NCI-H69 (cell line): ENCODE data around the gene FBXO42.

ENCODE experiments used
- DNase-seq: peaks from one replicate; lab custom pipeline; 2025; lab: John Stamatoyannopoulos, UW

Gene FBXO42

GRCh38 chr1:16351994-16352841 lies at the start of gene FBXO42:
FBXO42 (minus strand) TSS chr1:16352480; CDS start chr1:16315418, 37,062 bp downstream.
- DNase-seq: peak; percentile 89

- peak; percentile 7 for DNase-seq
Observed at GRCh38 chr1:16398371-16398953, 46.2 kb upstream of the FBXO42 start.

- DNase-seq: no peak
Observed at GRCh38 chr1:16397120-16397519, 44.8 kb upstream of the FBXO42 start.

- DNase-seq: no peak
Observed at GRCh38 chr1:16396591-16396990, 44.3 kb upstream of the FBXO42 start.

GRCh38 chr1:16394977-16395376 lies 42.7 kb upstream of the FBXO42 start:
- DNase-seq: no peak

GRCh38 chr1:16393570-16394521 lies 41.6 kb upstream of the FBXO42 start:
- peak; percentile 4 for DNase-seq

- no peak for DNase-seq
Observed at GRCh38 chr1:16392740-16393569, 40.7 kb upstream of the FBXO42 start.

- no peak for DNase-seq
Observed at GRCh38 chr1:16391411-16391810, 39.1 kb upstream of the FBXO42 start.

- no peak for DNase-seq
Observed at GRCh38 chr1:16387201-16388188, 35.2 kb upstream of the FBXO42 start.

- DNase-seq: no peak
Observed at GRCh38 chr1:16386454-16387113, 34.3 kb upstream of the FBXO42 start.

GRCh38 chr1:16385659-16386453 lies 33.6 kb upstream of the FBXO42 start:
- DNase-seq: no peak

- no peak for DNase-seq
Observed at GRCh38 chr1:16383888-16384287, 31.6 kb upstream of the FBXO42 start.

- no peak for DNase-seq
Observed at GRCh38 chr1:16380868-16381267, 28.6 kb upstream of the FBXO42 start.

GRCh38 chr1:16378443-16378842 lies 26.2 kb upstream of the FBXO42 start:
- no peak for DNase-seq

GRCh38 chr1:16376971-16377370 lies 24.7 kb upstream of the FBXO42 start:
- peak; percentile 28 for DNase-seq

- peak; percentile 45 for DNase-seq
Observed at GRCh38 chr1:16375521-16376340, 23.5 kb upstream of the FBXO42 start.

GRCh38 chr1:16374266-16374665 lies 22.0 kb upstream of the FBXO42 start:
- no peak for DNase-seq
